Choroid plexus epithelial cell (primary cell): Measurements from ENCODE around the gene ZNF560.
A peak's percentile ranks its signal among the peaks of the same experiment; 100 is the strongest.

Experiments used
- DNase-seq: peaks from one replicate; pipeline ENCODE4 v3.0.0-alpha.2; 2010; ENCODE audit warnings: low read depth
- H3K4me3 ChIP-seq: 2 replicates; pipeline ENCODE4 v1.5.1; 2011; ENCODE audit warnings: low read depth, mild to moderate bottlenecking, control low read depth, low read length, moderate library complexity
- CTCF ChIP-seq: conservative IDR thresholded peaks from 2 replicates; pipeline ENCODE4 v1.5.1; 2011; ENCODE audit warnings: low read depth, mild to moderate bottlenecking, control low read depth, inconsistent platforms, low read length, moderate library complexity

The ZNF560 gene

GRCh38 chr19:9528757-9529336, 30.4 kb upstream of the ZNF560 start:
- DNase-seq, result peak; percentile 19
- no peak for TF ChIP-seq CTCF
- H3K4me3 ChIP-seq, result no peak overlapping the region

GRCh38 chr19:9523885-9524474, 25.6 kb upstream of the ZNF560 start:
- DNase-seq, result peak; percentile 4
- no peak overlapping the region for H3K4me3 ChIP-seq
- TF ChIP-seq CTCF, result no peak

GRCh38 chr19:9507285-9507684, 8.9 kb upstream of the ZNF560 start:
- DNase-seq, result no peak
- no peak for TF ChIP-seq CTCF
- H3K4me3 ChIP-seq, result no peak overlapping the region

- DNase-seq, result no peak
- H3K4me3 ChIP-seq, result no peak overlapping the region
- TF ChIP-seq CTCF, result no peak
Measured at GRCh38 chr19:9500796-9501195, 2.4 kb upstream of the ZNF560 start.

GRCh38 chr19:9494096-9494495, 4.3 kb downstream of the ZNF560 start:
- TF ChIP-seq CTCF, result no peak
- no peak overlapping the region for H3K4me3 ChIP-seq
- DNase-seq, result no peak

- no peak for TF ChIP-seq CTCF
- DNase-seq, result no peak
- no peak overlapping the region for H3K4me3 ChIP-seq
Measured at GRCh38 chr19:9487016-9487415, 11.4 kb downstream of the ZNF560 start.

GRCh38 chr19:9485140-9485539, 13.3 kb downstream of the ZNF560 start:
- TF ChIP-seq CTCF, result no peak
- no peak overlapping the region for H3K4me3 ChIP-seq
- DNase-seq, result peak; percentile 3
